ENCODE measurements around the gene IP6K1.

- TF ChIP-seq CTCF (conservative IDR thresholded peaks at IDR 0.05; ENCODE audit: low read length): no peak
- no peak for TF ChIP-seq EZH2phosphoT487 (IDR thresholded peaks at IDR 0.05; ENCODE audit: borderline replicate concordance, low read depth, low read length)
Measured at GRCh38 chr3:49715611-49716121, 70.7 kb downstream of the IP6K1 start.
